Mucosa of stomach (tissue), 1 donor: Measurements from ENCODE around the gene DMPK.
"Not testable (repeated sequence)": the region's sequence is repeated elsewhere in the genome, so short reads cannot be mapped to it uniquely, and the experiment has no call there.

Source experiments
- H3K27me3 ChIP-seq: one replicate; pipeline ENCODE4 v1.7.0; 2013; ENCODE audit warnings: mild to moderate bottlenecking, low read length; ENCODE audit not compliant: control insufficient read depth, insufficient read depth
- H3K36me3 ChIP-seq: one replicate; pipeline ENCODE4 v1.7.0; 2013; ENCODE audit warnings: low read length; ENCODE audit not compliant: control insufficient read depth, insufficient read depth
- H3K4me1 ChIP-seq: one replicate; pipeline ENCODE4 v1.7.0; 2013; ENCODE audit warnings: mild to moderate bottlenecking, low read length; ENCODE audit not compliant: control insufficient read depth, insufficient read depth
- H3K4me3 ChIP-seq: one replicate; pipeline ENCODE4 v1.7.0; 2013; ENCODE audit warnings: low read length
- H3K9ac ChIP-seq: one replicate; pipeline ENCODE4 v1.7.0; 2013; ENCODE audit warnings: mild to moderate bottlenecking, low read length, moderate library complexity
- H3K9me3 ChIP-seq: one replicate; pipeline ENCODE4 v1.7.0; 2013; ENCODE audit warnings: mild to moderate bottlenecking, low read length, moderate library complexity; ENCODE audit not compliant: control insufficient read depth
- donor health status: Pancreatic carcinoma.

Gene DMPK

DNA sequence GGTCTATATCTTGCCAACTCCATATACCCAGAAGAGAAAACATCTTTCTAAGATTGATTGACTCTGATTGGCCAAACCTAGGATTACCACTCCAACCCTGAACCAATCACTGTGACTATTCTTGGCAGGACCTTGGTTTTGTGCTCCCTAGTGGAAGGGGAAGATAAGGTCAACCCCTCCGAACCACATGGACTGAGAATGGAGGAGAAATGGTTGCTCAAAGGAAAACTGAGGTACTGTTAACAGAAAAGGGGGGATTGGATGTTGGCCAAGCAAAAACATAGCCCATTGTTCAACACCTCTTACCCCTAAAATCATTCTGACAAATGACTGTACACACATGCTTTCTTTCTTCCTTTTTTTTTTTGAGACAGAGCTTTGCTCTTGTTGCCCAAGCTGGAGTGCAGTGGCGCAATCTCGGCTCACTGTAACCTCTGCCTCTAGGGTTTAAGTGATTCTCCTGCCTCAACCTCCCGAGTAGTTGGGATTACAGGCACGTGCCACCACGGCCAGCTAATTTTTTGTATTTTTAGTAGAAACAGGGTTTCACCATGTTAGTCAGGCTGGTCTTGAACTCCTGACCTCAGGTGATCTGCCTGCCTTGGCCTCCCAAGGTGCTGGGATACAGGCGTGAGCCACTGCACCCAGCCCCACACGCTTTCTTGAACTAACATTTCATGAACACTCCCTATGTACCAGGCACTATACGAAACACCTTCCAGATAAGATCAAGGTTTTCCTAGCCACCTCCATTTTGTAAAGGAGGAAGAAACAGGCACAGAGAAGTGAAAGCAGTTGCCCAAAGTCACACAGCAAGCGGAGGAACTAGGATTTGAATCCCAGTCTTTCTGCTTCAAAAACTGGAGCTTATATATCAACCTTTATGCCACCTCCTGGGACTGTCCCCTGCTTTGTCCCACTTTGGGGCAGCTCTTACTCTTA, 42.5 kb downstream of the DMPK start:
- Histone ChIP-seq H3K36me3 (no peaks in the 10 kb centered on the region), H3K9ac (no peak overlapping the region), H3K4me1 (no peaks in the 10 kb centered on the region), H3K27me3 (peaks cover 3% of the 10 kb centered on the region), H3K4me3 (no peak overlapping the region), H3K9me3 (no peaks in the 10 kb centered on the region)

DNA sequence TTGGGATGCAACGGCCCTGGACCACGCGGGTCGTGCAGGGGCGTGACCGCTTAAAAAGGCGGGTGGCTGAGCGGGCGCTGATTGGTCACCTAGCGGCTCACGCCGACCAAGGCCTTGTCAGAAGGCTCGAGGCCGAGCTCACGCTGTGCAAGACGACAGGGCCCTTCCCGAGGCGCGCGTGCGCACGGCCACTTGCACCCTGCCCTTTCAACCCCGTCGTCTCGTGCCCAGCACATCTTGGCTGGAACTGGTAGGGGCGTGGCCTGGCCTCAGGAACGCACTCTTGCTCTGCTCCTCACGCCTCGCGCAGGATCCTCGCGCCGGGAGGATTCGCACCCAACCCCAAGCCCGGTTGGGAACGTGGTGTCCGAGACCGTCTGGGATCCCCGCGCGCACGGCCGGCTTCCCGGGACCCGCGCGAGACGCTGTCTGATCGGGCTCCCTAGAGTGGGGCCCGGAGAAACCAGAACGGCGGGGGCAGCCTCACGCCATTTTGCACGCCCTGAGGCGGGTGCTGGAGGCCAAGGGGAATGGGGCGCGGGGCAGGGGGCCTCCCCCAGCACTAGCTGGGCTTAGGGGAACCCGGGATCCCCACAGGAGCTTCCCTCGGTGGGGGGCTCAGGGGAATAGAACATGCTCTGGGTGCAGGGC, 49.0 kb downstream of the DMPK start, which contains the start of gene MEIOSIN:
MEIOSIN (plus strand) TSS at position 280 of the 651 bp plus-strand sequence. CDS start 1,938 bp downstream, outside the sequence.
- Histone ChIP-seq H3K4me3 (no peak within 1 kb of the TSS), H3K9me3 (no peaks in the 10 kb centered on the region), H3K27me3 (no peaks in the 10 kb centered on the region)

DNA sequence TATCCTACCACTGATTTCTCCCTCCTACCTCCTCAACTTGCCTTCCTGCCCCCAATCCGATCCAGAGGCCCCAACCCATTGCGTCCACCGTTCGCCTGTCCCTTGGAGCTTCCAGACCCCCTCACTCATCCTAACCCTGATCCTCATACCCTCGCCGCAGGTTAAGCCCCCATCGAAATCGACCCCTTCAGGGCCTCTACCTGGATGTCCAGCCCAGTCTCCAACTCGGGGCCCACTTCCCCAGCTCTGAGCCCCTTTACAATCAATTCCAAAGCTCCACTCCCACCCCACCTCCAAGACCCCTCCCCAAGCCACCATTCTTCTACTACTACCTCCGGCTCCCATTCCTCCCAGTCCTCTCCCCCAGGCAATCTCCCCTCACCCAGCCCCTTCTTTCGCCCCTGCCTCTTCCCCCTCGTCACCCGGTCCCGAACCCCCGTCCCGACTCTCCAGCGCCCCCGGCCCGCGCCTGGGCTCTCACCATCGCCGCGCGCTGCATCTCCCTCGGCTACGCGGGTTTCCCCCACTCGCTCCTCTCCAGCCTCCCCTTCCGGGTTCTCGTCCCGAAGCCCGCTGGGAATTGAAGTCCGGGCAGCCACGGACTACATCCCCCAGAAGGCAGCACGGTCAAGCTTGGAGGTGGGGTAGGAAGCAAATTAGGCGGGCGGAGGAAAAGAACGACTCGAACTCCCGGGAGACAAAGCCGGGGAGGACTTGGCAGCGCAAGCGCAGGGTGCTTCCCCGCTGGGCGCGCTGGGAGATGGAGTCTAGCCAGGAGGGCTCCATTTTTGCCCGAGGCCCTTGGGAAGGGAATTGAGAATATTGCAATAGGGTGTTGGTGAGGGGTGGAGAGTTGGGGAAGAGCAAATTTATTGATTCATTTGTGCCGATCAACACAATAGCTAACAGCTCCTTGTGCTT, 51.7 kb downstream of the DMPK start, which contains the start of gene FBXO46:
FBXO46 (minus strand) TSS at position 529 of the 921 bp plus-strand sequence. CDS start 17,401 bp downstream, outside the sequence.
- H3K4me3 ChIP-seq, result peak within 1 kb of the TSS; percentile 95
- peaks cover 14% of the 10 kb centered on the region for H3K4me1 ChIP-seq
- H3K36me3 ChIP-seq, result no peaks in the 10 kb centered on the region
- H3K27me3 ChIP-seq, result no peaks in the 10 kb centered on the region
- H3K9me3 ChIP-seq, result no peaks in the 10 kb centered on the region
- H3K9ac ChIP-seq, result peak within 1 kb of the TSS; percentile 97

More for the DNA sequence above, 49.0 kb downstream of the DMPK start, which contains the start of gene MEIOSIN:
- H3K9ac ChIP-seq, result no peak within 1 kb of the TSS
- no peaks in the 10 kb centered on the region for H3K36me3 ChIP-seq
- H3K4me1 ChIP-seq, result peaks cover 14% of the 10 kb centered on the region

DNA sequence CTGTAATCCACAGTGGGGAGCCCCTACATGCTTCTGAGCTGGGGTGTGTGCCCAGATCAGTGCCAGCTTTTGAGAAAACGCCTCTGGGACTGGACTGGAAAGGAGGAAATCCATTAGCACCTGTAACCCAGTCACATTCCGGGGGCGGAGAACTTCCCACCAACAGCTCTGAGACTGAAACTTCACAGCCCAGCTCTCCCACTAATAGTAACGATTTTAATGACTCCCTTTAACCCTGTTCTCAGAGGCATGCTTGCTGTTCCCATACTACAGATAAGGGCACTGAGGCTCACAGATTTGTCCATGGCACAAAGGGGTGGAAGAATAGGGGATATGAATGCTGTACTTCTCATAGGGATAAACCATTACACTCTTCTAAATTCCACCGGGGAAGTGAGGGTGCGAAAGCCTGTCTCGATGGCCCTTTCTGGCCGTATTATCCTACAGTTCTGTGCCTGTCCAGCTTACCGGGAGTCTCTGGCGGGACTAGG, 52.4 kb downstream of the DMPK start:
- no peaks in the 10 kb centered on the region for H3K9me3 ChIP-seq
- peak overlapping the region; percentile 97 for H3K9ac ChIP-seq
- H3K4me1 ChIP-seq, result peaks cover 14% of the 10 kb centered on the region
- H3K36me3 ChIP-seq, result no peaks in the 10 kb centered on the region
- H3K4me3 ChIP-seq, result peak overlapping the region; percentile 95
- H3K27me3 ChIP-seq, result no peaks in the 10 kb centered on the region

DNA sequence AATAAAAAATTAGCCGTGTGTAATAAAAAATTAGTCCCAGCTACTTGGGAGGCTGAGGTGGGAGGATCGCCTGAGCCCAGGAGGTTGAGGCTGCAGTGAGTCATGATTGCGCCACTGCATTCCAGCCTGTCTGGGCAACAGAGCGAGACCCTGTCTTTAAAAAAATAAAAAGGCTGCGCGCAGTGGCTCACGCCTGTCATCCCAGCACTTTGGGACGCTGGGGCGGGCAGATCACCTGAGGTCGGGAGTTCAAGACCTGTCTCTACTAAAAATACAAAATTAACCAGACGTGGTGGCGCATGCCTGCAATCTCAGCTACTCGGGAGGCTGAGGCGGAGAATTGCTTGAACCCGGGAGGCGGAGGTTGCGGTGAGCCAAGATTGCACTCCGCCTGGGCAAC, 53.6 kb downstream of the DMPK start:
- not testable (repeated sequence) for H3K27me3 ChIP-seq, H3K4me3 ChIP-seq, H3K9ac ChIP-seq, H3K9me3 ChIP-seq, H3K36me3 ChIP-seq
- peaks cover 14% of the 10 kb centered on the region for H3K4me1 ChIP-seq

DNA sequence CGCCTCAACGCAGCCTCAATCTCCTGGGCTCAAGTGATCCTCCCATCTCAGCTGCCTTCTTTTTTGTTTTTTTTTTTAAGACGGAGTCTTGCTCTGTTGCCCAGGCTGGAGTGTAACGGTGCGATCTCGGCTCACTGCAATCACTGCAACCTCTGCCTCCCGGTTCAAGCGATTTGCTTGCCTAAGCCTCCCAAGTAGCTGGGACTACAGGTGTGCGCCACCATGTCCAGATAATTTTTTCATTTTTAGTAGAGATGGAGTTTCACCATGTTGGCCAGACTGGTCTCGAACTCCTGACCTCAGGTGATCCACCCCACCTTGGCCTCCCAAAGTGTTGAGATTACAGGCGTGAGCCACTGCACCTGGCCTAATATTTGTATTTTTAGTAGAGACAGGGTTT, 62.2 kb downstream of the DMPK start:
- H3K9ac ChIP-seq, H3K27me3 ChIP-seq, H3K4me3 ChIP-seq: not testable (repeated sequence)

More for the DNA sequence above, 62.2 kb downstream of the DMPK start:
- H3K36me3 ChIP-seq, H3K9me3 ChIP-seq: not testable (repeated sequence)
- H3K4me1 ChIP-seq, result peaks cover 20% of the 10 kb centered on the region
